GM12874 (cell line): ENCODE measurements around the gene RSF1.
A peak's percentile ranks its signal among the peaks of the same experiment; 100 is the strongest.

Experiments used
- CTCF ChIP-seq: IDR thresholded peaks from 2 replicates; pipeline ENCODE4 v1.5.1; 2011; ENCODE audit warnings: low read depth, mild to moderate bottlenecking, control low read depth, low read length, moderate library complexity; ENCODE audit not compliant: insufficient read depth

Gene RSF1

GRCh38 chr11:77630157-77630710 is 190.3 kb downstream of the RSF1 start:
- TF ChIP-seq CTCF: no peak

- TF ChIP-seq CTCF: peak; percentile 49
These were observed 200.8 kb downstream of the RSF1 start for GRCh38 chr11:77619576-77620198.

- no peak for TF ChIP-seq CTCF
These were observed 202.6 kb downstream of the RSF1 start for GRCh38 chr11:77617892-77618291.

GRCh38 chr11:77611921-77612320 is 208.6 kb downstream of the RSF1 start:
- no peak for TF ChIP-seq CTCF
